HG03354 (cell line): ENCODE results near the gene CAMSAP2.

Source experiments
- ATAC-seq: cut with Tn5 transposase; IDR thresholded peaks from one replicate; pipeline ENCODE4 v1.9.1; 2021; ENCODE audit warnings: mild to moderate bottlenecking; ENCODE audit not compliant: unreplicated experiment, poor library complexity, severe bottlenecking

CAMSAP2 gene

GRCh38 chr1:200873671-200874397, 135.1 kb downstream of the CAMSAP2 start:
- no peak for ATAC-seq

- no peak for ATAC-seq
These were observed 136.0 kb downstream of the CAMSAP2 start for GRCh38 chr1:200874694-200875093.

GRCh38 chr1:200875416-200875815, 136.7 kb downstream of the CAMSAP2 start:
- no peak for ATAC-seq

DNA sequence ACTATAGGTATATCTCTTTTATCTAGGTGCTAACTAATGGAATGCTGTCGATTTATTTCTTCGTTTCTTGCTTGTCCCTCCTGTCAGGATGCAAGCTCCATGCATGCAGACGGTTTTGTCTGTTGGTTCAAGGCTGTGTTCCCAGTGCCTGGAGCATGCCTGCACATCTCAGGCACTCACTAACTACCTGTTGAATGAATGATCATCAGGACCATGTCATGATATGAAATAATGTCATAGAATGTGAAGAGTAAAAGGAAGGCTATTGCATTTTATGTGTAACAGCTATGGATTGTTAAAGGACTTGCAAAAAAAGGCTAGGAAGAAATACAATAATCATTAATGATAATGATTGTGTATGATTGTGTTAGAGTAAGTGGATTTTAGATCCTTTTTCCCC, 138.3 kb downstream of the CAMSAP2 start:
- ATAC-seq, result no peak

GRCh38 chr1:200877839-200878551, 139.3 kb downstream of the CAMSAP2 start:
- peak; percentile 56 for ATAC-seq

GRCh38 chr1:200880212-200880611, 141.5 kb downstream of the CAMSAP2 start:
- ATAC-seq, result peak; percentile 79

DNA sequence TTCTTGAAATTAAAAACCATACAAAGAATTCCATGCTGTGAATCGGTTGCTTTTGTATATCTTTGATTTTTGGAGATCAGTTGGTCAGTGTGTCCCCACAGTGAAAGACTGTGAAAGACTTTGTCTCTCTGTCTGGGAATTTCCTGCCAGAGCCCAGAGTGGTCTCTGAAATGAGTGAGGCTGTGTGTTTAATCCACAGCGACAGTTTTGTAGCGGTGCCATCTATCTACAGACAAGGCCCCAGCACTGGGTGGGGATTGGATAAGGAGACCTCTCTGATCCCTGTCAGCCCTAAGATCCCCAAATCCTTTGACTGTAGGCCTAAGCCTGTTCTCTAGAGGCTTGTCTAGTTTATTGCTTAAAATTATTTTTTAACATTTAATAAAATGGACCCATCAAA, 144.4 kb downstream of the CAMSAP2 start:
- no peak for ATAC-seq

DNA sequence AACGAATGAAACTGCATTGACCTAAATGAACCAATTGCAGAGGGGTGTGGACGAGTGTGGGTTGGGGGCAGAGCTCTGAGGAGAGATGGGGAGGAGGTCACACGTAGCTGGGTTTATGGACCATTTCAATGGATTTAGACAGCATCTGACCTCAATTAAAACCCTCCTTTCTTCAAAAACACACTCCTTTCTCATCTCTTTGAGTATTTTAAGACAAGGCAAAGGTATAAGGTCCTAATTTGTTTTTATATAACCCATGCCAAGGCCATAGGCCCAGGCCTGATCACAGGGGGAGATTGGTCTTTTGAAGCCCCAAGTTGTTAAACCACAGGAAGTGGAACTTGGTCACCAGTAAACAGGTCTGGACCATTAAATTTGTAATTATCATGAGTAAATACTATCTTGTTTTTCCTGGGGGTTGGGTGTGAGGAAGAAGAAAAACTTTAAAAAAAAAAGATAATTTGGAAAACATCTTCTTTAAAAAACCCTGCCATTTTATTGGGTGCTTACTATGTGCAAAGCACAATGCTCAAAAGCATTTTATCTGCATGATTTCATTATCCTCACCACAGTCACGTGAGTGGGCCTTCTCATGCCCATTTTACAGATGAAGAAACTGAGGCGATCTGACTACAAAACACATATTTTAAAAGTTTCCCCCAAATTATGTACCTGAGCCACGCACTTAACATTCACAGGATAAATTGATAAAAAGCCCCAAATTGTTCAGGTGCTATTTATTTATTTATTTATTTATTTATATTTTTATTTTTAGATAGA, 147.1 kb downstream of the CAMSAP2 start:
- ATAC-seq, result no peak

- ATAC-seq, result no peak
These were observed 147.9 kb downstream of the CAMSAP2 start for GRCh38 chr1:200886594-200886993.

DNA sequence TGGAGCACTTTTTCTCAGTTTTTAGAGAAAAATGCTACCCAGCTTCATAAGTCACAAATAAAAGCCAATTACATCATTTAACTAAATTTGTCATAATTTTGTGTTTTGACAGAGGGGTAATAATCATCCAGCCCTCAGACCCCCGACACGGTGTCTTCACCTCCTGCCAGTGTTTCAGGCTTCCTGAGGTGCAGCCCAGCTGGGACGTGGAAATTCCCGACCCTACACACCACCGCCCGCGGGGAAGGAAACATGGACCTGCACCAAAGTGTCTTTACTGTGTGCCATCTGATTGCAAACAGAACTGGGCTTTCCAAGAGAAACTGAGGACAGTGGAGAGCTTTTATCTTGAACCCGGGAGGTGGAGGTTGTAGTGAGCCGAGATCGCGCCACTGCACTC, 148.3 kb downstream of the CAMSAP2 start:
- ATAC-seq, result no peak

DNA sequence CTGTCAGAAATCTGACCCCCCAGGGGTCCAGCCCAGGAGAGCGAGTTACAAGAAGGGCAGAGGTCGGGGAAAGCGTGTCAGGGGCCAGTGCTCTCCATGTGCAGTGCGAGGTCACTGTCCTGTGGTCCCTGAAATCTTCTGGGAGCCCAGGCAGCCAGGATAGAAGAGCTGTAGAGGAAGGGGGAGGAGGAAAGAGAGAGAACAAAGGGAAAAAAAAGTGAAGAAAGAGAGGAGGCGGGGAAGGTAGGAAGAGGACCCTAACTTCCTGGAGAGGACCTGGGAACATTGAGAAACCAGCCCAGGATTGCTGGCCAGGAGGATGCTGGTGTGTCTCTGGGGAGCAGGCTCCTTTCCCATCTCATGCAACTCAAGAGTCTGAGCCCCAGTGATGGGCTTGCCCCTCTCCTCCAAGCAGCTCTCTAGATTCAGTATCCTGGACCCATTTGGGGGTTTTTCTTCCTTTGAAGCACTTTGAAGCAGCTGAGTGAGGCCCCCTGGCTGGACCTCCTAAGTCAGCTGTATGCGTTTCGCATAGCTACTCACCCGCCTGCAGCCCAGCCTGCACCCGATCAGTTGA, 149.2 kb downstream of the CAMSAP2 start:
- ATAC-seq, result no peak

DNA sequence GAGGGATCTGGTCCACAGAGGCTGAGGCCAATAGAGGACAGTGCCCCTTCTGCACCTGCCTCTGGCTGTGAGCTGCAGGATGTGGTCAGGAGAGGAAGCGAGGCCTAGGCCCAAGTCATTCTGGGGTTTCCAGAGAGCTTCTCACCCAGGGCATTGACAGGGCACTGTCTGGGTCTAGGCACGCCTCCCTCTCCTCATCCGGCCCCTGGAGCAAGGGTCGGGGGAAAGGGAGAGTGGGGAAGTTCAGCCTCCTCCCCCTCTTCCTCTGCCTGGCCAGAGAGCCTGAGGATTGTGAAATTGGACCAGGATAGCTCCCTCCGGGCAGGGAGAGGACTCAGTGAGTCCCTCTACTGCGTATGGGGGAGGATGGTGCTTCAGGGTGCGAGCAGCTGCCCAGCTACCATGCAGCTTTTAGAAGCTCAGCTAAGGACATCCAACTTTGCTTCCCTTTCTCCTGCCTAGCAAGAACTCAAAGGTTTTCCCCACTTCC, 149.7 kb downstream of the CAMSAP2 start:
- ATAC-seq, result peak; percentile 91

- no peak for ATAC-seq
These were observed 150.9 kb downstream of the CAMSAP2 start for GRCh38 chr1:200889571-200889970.

DNA sequence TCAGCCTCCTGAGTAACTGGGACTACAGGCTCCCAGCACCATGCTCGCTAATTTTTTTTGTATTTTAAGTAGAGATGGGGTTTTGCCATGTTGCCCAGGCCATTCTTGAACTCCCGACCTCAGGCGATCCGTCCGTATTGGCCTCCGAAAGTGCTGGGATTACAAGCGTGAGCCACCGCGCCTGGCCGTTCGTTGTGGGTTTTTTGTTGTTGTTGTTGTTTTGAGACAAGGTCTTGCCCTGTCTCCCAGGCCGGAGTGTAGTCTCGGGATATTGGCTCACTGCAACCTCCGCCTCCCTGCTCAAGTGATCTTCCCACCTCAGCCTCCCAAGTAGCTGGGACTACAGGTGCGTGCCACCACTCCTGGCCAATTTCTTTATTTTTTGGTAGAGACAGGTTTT, 151.3 kb downstream of the CAMSAP2 start:
- ATAC-seq, result no peak

- peak; percentile 16 for ATAC-seq
These were observed 152.4 kb downstream of the CAMSAP2 start for GRCh38 chr1:200890818-200891773.

DNA sequence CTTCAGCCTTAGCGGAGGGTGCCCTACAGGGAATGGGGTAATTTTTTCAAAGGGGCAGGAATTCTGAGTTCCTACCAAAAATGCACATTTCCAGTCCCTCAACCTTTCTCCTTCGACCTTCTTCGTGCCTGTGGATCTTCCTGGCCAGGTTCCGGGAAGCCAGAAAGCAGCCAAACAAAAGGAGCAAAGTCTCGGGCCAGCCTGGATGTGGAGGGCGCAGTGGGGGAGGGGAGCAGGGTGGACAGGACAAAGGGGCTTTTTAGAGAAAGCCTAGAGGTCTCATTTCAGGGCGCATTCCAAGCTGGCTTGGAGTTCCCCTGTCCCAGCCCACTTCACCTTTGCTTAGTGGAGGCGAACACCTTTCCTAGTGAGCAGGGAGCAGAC, 153.1 kb downstream of the CAMSAP2 start:
- no peak for ATAC-seq

DNA sequence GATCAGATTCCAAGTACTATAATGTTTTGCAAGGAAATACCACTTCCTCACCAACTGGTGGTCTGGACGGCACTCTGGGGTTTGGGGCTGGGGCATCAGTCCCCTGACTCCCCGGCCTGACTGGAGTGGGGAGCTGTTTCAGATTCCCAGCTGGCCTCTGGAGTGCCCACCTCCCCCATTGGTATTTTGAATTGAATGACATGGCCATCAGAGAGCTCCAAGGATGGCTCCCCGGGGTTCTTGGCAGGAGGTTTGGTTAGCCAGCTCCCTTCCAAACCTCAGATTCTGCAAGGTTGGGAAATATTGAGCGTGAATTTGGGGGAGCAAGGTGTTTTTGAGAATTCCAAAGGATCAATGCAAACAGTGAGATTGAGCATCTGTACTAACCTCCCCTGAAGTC, 153.9 kb downstream of the CAMSAP2 start:
- ATAC-seq, result no peak

- no peak for ATAC-seq
These were observed 154.3 kb downstream of the CAMSAP2 start for GRCh38 chr1:200892958-200893357.

- no peak for ATAC-seq
These were observed 154.8 kb downstream of the CAMSAP2 start for GRCh38 chr1:200893411-200893901.
